Gastrocnemius medialis (tissue), 4 donors: ENCODE data around the gene ZNF70. TPM values are rescaled to one million over a fixed set of nuclear protein-coding genes. Genes with fewer than 3 reads are reported as not detected.

Experiments used
- ATAC-seq, 2 donors: fragments of 150-250 bp; one replicate each; pipeline ENCODE4 v1.9.1; 2016
- DNase-seq, 2 donors: peaks; one replicate each; pipeline ENCODE4 v3.0.0-alpha.2; 2019
- H3K27ac ChIP-seq, 4 donors: fragments of 200-600 bp; sonication (generic); 1 replicate in 1 of 4; 2 replicates in 3 of 4; pipeline ENCODE4 v1.5.1; 2016 to 2018; ENCODE audit warnings: mild to moderate bottlenecking in 2 of 4, moderate library complexity in 1 of 4
- H3K27me3 ChIP-seq, 3 donors: fragments of 200-600 bp; sonication (generic) in 2 of 3; 1 replicate in 1 of 3; 2 replicates in 2 of 3; pipeline versions ENCODE4 v1.5.1 to v1.6.0; 2016 to 2019; ENCODE audit warnings: mild to moderate bottlenecking in 1 of 3, moderate library complexity in 1 of 3
- H3K36me3 ChIP-seq, 2 donors: fragments of 200-600 bp; sonication (generic) in 1 of 2; one replicate each; pipeline ENCODE4 v1.5.1; 2017 to 2018
- H3K4me1 ChIP-seq, 2 donors: fragments of 200-600 bp; sonication (generic) in 1 of 2; one replicate each; pipeline ENCODE4 v1.5.1; 2016 to 2017; ENCODE audit warnings: mild to moderate bottlenecking in 2 of 2
- H3K4me3 ChIP-seq, 4 donors: fragments of 200-600 bp; sonication (generic) in 3 of 4; 1 replicate in 1 of 4; 2 replicates in 3 of 4; pipeline ENCODE4 v1.5.1; 2016 to 2019; ENCODE audit warnings: mild to moderate bottlenecking in 2 of 4
- H3K9me3 ChIP-seq, 3 donors: fragments of 200-600 bp; sonication (generic) in 2 of 3; 1 replicate in 1 of 3; 2 replicates in 2 of 3; pipeline ENCODE4 v1.5.1; 2016 to 2019
- CTCF ChIP-seq, 5 experiments: fragments of 450-650 bp in 3 of 5; fragments of 200-600 bp in 2 of 5; sonication (generic) in 2 of 5; IDR thresholded peaks in 4 of 5; conservative IDR thresholded peaks in 1 of 5; 1 replicate in 4 of 5; 2 replicates in 1 of 5; pipeline ENCODE4 v1.5.1; 2016 to 2019; ENCODE audit warnings: antibody characterized with exemption in 5 of 5, mild to moderate bottlenecking in 3 of 5, moderate library complexity in 3 of 5
- POLR2A ChIP-seq, 2 donors: fragments of 450-650 bp; IDR thresholded peaks; one replicate each; pipeline ENCODE4 v1.6.1; 2017; ENCODE audit warnings: antibody characterized with exemption in 2 of 2, mild to moderate bottlenecking in 2 of 2, moderate library complexity in 2 of 2
- in situ Hi-C, 4 donors: fragments of 200-750 bp; cut with MboI; loops; one replicate each; pipeline versions ENCODE4 v1.15.0 to v1.8.0; 2017; ENCODE audit warnings: low sequenced_read_pairs in 4 of 4
- intact Hi-C: fragments of 100-400 bp; cut with DNase I; formaldehyde crosslinking; loops from one replicate; pipeline ENCODE4 v1.15.1; 2023; ENCODE audit warnings: low total_unique reads
- total RNA-seq, 4 donors: library from RNA; depleted of rRNA; stranded (reverse); fragments of >200 nt; gene quantifications; one replicate each; pipeline versions ENCODE4 v1.1.0 to v1.2.3, GENCODE V29; 2016

ZNF70 gene
- total RNA-seq, 4 donors from 2014 or later, result 3.1 to 6.3 (median 4.2) TPM

- H3K27me3 ChIP-seq, result no peaks in the 10 kb centered on the region
- no peak for TF ChIP-seq CTCF (IDR thresholded peaks at IDR 0.05 in 4 of 5, conservative IDR thresholded peaks at IDR 0.05 in 1 of 5)
- TF ChIP-seq POLR2A (IDR thresholded peaks at IDR 0.05), result no peak
- H3K9me3 ChIP-seq, result no peaks in the 10 kb centered on the region
- H3K36me3 ChIP-seq, result no peaks in the 10 kb centered on the region
- in situ Hi-C loops (loop anchor here in 1 of 4 donors (5.0 kb wide), 1 partner anchor 64 kb away; no protein-coding TSS in a partner anchor), intact Hi-C loops (no loop called here)
- DNase-seq (no peak), ATAC-seq (no peak)
- no peak overlapping the region for H3K27ac ChIP-seq
- no peak overlapping the region for H3K4me3 ChIP-seq
- peaks cover 14 to 21% of the 10 kb centered on the region in 2 donors for H3K4me1 ChIP-seq
Measured at GRCh38 chr22:23783265-23784150, 32.6 kb upstream of the ZNF70 start.

GRCh38 chr22:23782703-23783102 lies 31.8 kb upstream of the ZNF70 start:
- H3K9me3 ChIP-seq, result no peaks in the 10 kb centered on the region
- H3K4me3 ChIP-seq, result no peak overlapping the region
- TF ChIP-seq CTCF (IDR thresholded peaks at IDR 0.05 in 4 of 5, conservative IDR thresholded peaks at IDR 0.05 in 1 of 5) (no peak), POLR2A (IDR thresholded peaks at IDR 0.05) (no peak)
- H3K27ac ChIP-seq, result no peak overlapping the region
- no peaks in the 10 kb centered on the region for H3K27me3 ChIP-seq
- DNase-seq, result no peak
- no peak for ATAC-seq
- no peaks in the 10 kb centered on the region for H3K36me3 ChIP-seq
- in situ Hi-C loops (loop anchor here in 1 of 4 donors (5.0 kb wide), 1 partner anchor 65 kb away; no protein-coding TSS in a partner anchor), intact Hi-C loops (no loop called here)
- H3K4me1 ChIP-seq, result peaks cover 6 to 15% of the 10 kb centered on the region in 2 donors

DNA sequence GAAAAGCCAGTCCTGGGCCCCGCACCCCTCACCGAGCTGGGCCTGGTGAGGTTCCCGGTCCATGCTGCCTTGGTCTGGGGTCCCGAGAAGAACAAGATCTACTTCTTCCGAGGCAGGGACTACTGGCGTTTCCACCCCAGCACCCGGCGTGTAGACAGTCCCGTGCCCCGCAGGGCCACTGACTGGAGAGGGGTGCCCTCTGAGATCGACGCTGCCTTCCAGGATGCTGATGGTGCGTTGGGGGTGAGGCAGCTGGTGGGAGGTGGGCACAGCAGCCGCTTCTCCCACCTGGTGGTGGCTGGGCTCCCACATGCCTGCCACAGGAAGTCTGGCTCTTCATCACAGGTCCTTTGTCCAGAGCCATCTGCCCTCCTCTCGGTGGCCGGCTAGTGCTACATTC lies 31.3 kb upstream of the ZNF70 start:
- H3K4me3 ChIP-seq, result no peak overlapping the region
- no peak for DNase-seq
- H3K36me3 ChIP-seq, result no peaks in the 10 kb centered on the region
- H3K27ac ChIP-seq, result no peak overlapping the region
- intact Hi-C loops, result no loop called here
- in situ Hi-C loops, result loop anchor here in 1 of 4 donors (5.0 kb wide), 1 partner anchor 65 kb away; no protein-coding TSS in a partner anchor
- H3K4me1 ChIP-seq, result peaks cover 6 to 11% of the 10 kb centered on the region in 2 donors
- no peaks in the 10 kb centered on the region for H3K9me3 ChIP-seq
- no peak for ATAC-seq
- TF ChIP-seq CTCF (IDR thresholded peaks at IDR 0.05 in 4 of 5, conservative IDR thresholded peaks at IDR 0.05 in 1 of 5) (no peak), POLR2A (IDR thresholded peaks at IDR 0.05) (no peak)
- H3K27me3 ChIP-seq, result no peaks in the 10 kb centered on the region

- no peak for ATAC-seq
- Histone ChIP-seq H3K36me3 (no peaks in the 10 kb centered on the region), H3K27ac (no peak overlapping the region), H3K4me3 (no peak overlapping the region), H3K27me3 (no peaks in the 10 kb centered on the region), H3K9me3 (no peaks in the 10 kb centered on the region), H3K4me1 (peaks cover 6 to 11% of the 10 kb centered on the region in 2 donors)
- TF ChIP-seq CTCF (IDR thresholded peaks at IDR 0.05 in 4 of 5, conservative IDR thresholded peaks at IDR 0.05 in 1 of 5) (no peak), POLR2A (IDR thresholded peaks at IDR 0.05) (no peak)
- in situ Hi-C loops (loop anchor here in 1 of 4 donors (5.0 kb wide), 1 partner anchor 66 kb away; no protein-coding TSS in a partner anchor), intact Hi-C loops (no loop called here)
- DNase-seq, result no peak
Measured at GRCh38 chr22:23781511-23782183, 30.7 kb upstream of the ZNF70 start.
